ENCODE measurements around the gene ORC1.
A peak's percentile ranks its signal among the peaks of the same experiment; 100 is the strongest.
"Not testable (repeated sequence)": the region's sequence is repeated elsewhere in the genome, so short reads cannot be mapped to it uniquely, and the experiment has no call there.

ORC1 gene

DNA sequence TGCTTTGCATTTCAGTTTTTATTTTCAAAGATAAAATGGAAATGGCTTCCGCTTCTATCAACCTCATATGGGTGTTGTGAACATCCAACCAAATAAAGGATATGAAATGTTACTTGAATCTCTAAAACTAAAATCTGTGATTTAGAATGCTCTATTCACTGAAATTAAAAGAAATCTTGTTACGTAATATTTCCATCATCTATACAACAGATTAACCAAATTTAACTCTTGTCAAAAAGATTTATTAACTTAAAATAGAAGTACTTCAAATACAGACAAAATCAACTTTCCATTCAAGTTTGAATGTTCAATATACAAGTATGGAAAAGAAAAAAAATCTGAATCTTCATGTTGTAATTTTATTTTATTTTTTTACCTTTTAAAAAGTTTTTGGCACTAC lies 18.8 kb upstream of the ORC1 start:
- FAIRE-seq (no peak), DNase-seq (ENCODE audit: insufficient read length) (no peak)
- TF ChIP-seq POLR2AphosphoS5 (IDR thresholded peaks at IDR 0.05; ENCODE audit: low read depth, low read length) (no peak), TAF1 (IDR thresholded peaks at IDR 0.05; ENCODE audit: borderline replicate concordance, low read depth, low read length) (no peak), POLR2A (IDR thresholded peaks at IDR 0.05; ENCODE audit: low read depth, low read length) (no peak)

DNA sequence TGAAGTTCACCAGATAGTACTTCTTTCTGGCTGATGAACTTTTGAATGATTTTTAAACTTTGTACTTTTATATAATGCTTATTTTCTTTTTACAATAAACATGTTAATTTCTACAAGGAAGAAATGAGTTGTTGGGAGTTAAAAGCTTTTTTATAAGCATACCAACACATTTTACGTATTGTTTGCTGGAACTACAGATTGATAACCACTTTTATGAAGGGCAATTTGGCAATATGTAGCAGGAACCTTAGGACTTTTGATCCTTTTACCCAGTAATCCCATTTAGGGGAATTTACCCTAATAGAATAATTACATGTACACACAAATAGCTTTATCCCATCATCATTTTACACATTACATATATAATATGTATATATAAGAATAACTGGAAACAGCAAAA lies 16.5 kb upstream of the ORC1 start:
- no peak for DNase-seq (ENCODE audit: insufficient read length)
- no peak for TF ChIP-seq POLR2AphosphoS5 (IDR thresholded peaks at IDR 0.05; ENCODE audit: low read depth, low read length)
- no peak for TF ChIP-seq POLR2A (IDR thresholded peaks at IDR 0.05; ENCODE audit: low read depth, low read length)
- TF ChIP-seq TAF1 (IDR thresholded peaks at IDR 0.05; ENCODE audit: borderline replicate concordance, low read depth, low read length), result no peak
- no peak for FAIRE-seq

DNA sequence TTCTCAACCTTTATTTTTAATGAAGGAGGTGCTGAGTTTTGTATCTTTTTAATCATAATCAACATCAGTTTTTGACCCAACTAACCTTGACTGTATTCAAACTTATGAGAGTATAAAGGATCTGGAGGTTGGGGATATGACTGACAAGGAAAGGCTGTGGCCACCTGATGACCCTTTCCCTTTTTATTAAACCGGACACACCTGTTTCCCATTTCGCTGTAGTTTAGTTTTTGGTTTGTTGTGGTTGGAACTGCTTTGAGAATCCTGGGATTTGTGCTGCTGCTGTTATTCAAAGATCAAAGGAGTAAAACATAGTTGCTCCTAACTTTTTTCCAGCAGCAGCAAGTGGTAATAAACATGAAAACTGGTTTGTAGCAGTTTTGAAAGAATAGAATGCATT lies 12.6 kb upstream of the ORC1 start:
- DNase-seq (ENCODE audit: insufficient read length) (no peak), FAIRE-seq (no peak)
- TF ChIP-seq POLR2A (IDR thresholded peaks at IDR 0.05; ENCODE audit: low read depth, low read length), result no peak
- TF ChIP-seq TAF1 (IDR thresholded peaks at IDR 0.05; ENCODE audit: borderline replicate concordance, low read depth, low read length), result no peak
- TF ChIP-seq POLR2AphosphoS5 (IDR thresholded peaks at IDR 0.05; ENCODE audit: low read depth, low read length), result no peak

DNA sequence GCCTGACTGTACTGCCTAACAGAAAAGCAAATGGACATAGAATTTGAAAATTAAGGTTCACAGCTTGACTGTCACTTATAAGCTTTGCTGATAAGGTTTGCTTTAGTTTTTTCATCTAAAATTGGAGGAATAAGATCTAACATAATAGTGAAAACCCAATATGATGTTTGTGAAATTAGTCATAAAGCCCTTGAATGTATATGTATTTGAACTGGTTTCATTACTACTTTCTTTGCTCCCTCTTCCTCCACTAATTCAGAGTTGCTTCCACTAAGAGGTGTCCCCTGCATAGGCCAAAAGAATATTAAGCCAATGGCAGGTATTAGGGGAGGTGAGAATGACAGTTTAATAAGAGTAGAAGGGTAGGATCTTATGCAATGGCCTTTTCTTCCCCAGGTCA lies 10.7 kb upstream of the ORC1 start:
- TF ChIP-seq POLR2AphosphoS5 (IDR thresholded peaks at IDR 0.05; ENCODE audit: low read depth, low read length), result no peak
- TF ChIP-seq TAF1 (IDR thresholded peaks at IDR 0.05; ENCODE audit: borderline replicate concordance, low read depth, low read length), result no peak
- TF ChIP-seq POLR2A (IDR thresholded peaks at IDR 0.05; ENCODE audit: low read depth, low read length), result no peak
- FAIRE-seq, result no peak

DNA sequence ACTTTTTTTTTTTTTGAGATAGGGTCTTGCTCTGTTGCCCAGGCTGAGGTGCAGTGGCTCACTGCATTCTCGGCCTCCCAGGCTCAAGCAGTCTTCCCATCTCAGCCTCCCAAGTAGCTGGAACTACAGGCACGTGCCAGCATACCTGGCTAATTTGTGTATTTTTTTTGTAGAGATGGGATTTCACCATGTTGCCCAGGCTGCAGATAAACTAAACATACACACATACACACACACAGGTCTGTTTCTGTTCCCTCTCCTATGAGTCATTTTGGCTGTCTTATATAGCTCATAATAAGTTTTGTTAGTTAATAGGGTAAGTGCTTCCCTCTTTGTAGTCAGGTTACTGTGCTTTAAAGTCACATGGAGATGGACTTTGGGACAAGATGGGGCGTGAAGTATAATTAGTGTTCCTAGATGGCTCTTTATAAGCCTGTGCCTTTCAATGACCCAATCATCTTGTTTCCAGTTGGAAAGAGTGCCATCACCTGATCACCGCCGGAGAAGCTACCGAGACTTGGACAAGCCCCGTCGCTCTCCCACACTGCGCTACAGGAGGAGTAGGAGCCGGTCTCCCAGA lies 9.3 kb upstream of the ORC1 start:
- TF ChIP-seq POLR2AphosphoS5 (IDR thresholded peaks at IDR 0.05; ENCODE audit: low read depth, low read length) (no peak), POLR2A (IDR thresholded peaks at IDR 0.05; ENCODE audit: low read depth, low read length) (no peak), TAF1 (IDR thresholded peaks at IDR 0.05; ENCODE audit: borderline replicate concordance, low read depth, low read length) (no peak)
- DNase-seq (ENCODE audit: insufficient read length) (no peak), FAIRE-seq (no peak)

More for the DNA sequence above, 10.7 kb upstream of the ORC1 start:
- no peak for DNase-seq (ENCODE audit: insufficient read length)

DNA sequence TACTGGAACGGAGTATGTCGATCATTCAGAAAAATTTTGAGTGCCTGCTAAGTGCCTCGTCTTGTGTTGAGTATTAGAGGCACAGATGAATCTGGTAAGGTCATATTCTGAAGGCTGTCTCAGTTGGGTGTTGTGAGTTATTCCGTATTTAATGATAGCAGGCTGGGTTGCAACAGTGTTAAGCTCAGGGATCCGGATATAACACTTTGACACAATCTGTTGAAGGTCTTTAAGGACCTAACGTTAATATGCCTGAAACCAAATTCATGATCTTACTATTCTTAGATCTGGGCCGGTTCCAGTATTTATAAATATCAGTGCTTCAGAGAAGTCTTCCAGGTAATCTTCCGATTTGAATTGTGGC lies 734 bp upstream of the ORC1 start:
- no peak for FAIRE-seq
- TF ChIP-seq TAF1 (IDR thresholded peaks at IDR 0.05; ENCODE audit: borderline replicate concordance, low read depth, low read length) (no peak), POLR2AphosphoS5 (IDR thresholded peaks at IDR 0.05; ENCODE audit: low read depth, low read length) (no peak), POLR2A (IDR thresholded peaks at IDR 0.05; ENCODE audit: low read depth, low read length) (no peak)
- no peak for DNase-seq (ENCODE audit: insufficient read length)

DNA sequence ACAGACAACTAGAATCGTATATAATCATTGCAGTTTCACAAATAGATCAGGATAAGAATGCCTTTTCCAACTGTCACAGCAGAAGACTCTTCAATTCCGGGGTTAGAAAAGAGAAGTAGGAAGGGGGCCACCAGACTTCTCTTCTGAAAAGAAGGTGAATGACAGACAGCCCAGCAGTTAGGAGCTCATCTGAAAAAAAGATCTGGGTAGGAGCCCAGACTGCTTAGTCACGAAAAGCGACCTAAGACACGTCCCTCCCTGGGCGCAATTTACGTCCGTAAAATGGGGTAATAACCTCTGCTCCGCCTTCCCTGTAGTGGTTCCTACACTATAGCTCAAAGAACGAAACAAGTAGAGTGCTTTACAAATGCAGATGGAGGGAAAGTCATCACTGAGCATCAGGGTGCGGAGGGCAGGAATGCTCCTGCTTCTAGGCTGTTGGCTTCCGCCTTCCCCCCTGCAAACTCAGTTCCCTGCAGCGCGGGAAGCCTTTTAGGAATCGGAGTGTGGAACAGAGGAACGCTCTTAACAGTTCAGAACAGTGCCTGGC lies 582 bp downstream of the ORC1 start:
- FAIRE-seq, result peak; percentile 42
- DNase-seq (ENCODE audit: insufficient read length), result peak; percentile 41
- TF ChIP-seq POLR2AphosphoS5 (IDR thresholded peaks at IDR 0.05; ENCODE audit: low read depth, low read length) (no peak), POLR2A (IDR thresholded peaks at IDR 0.05; ENCODE audit: low read depth, low read length) (no peak), TAF1 (IDR thresholded peaks at IDR 0.05; ENCODE audit: borderline replicate concordance, low read depth, low read length) (no peak; the same call in 1 of the 2 replicates)

DNA sequence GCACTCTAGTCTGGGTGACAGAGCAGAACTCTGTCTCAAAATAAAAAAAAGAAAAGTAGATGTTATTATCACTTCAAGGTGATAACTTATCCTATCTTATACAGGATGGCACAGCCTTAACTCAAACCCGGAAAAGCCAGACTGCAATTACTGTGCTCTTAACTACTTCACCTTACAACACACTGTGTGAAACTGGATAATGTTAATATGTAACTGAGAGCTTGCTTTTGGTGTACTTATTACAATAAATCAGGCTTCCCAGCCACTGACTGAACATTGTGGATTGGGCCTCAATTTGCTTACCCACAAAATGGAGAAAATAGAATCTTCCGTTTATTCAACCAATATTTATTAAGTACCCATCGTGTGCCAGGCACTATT lies 1.4 kb downstream of the ORC1 start:
- DNase-seq (ENCODE audit: insufficient read length) (no peak), FAIRE-seq (no peak)
- TF ChIP-seq POLR2AphosphoS5 (IDR thresholded peaks at IDR 0.05; ENCODE audit: low read depth, low read length) (no peak), TAF1 (IDR thresholded peaks at IDR 0.05; ENCODE audit: borderline replicate concordance, low read depth, low read length) (no peak), POLR2A (IDR thresholded peaks at IDR 0.05; ENCODE audit: low read depth, low read length) (no peak)

DNA sequence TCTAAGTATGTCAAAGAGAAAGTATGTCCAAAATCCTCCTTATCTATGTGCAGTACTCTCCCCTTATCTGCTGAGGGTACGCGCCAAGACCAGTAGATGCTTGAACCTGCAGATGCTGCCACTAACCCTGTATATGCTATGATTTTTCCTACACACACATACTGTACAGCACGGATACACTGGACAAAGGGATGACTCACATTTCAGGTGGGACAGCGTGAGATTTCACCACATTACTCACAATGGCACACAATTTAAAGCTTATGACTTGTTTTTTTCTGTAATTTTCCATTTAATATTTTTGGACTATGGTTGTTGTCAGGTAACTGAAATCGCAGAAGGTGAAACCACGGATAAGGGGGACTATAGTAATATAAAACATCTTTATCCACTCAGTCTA lies 4.1 kb downstream of the ORC1 start:
- no peak for FAIRE-seq

DNA sequence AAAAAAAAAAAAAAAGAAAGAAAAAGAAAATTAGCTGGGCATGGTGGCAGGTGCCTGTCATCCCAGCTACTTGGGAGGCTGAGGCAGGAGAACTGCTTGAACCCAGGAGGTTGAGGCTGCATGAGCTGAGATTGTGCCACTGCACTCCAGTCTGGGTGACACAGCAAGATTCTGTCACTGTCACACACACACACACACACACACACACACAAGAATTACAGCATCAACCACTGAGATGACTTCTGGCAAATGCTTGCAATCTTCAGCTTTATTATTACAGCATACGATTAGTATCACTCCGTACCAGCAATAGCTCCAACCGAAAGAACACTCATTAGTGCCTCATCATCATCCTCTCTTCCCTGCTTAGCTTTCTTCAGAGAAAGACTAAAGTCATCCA lies 4.6 kb downstream of the ORC1 start:
- no peak for DNase-seq (ENCODE audit: insufficient read length)
- no peak for TF ChIP-seq TAF1 (IDR thresholded peaks at IDR 0.05; ENCODE audit: borderline replicate concordance, low read depth, low read length)
- no peak for TF ChIP-seq POLR2AphosphoS5 (IDR thresholded peaks at IDR 0.05; ENCODE audit: low read depth, low read length)
- TF ChIP-seq POLR2A (IDR thresholded peaks at IDR 0.05; ENCODE audit: low read depth, low read length), result no peak
- FAIRE-seq, result no peak

More for the DNA sequence above, 4.1 kb downstream of the ORC1 start:
- DNase-seq (ENCODE audit: insufficient read length), result no peak
- no peak for TF ChIP-seq TAF1 (IDR thresholded peaks at IDR 0.05; ENCODE audit: borderline replicate concordance, low read depth, low read length)
- TF ChIP-seq POLR2A (IDR thresholded peaks at IDR 0.05; ENCODE audit: low read depth, low read length), result no peak

DNA sequence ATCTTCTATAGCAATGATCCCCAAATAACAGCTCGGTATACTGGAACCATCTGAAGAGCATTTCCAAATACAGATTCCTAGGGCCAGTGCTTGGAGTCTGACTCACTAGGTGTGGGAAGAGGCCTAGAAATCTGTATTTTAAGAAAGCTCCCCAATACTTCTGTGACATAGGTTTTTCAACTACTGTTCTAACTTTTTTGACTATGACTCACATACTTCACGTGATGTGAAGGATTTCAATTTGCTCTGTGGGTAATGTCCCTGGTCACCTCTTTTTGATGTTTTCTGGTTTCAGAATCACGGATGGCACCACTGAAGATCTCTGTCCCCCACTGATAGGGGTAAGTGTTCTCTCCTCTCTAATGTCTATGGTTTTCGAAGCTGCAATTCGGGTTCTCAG lies 11.0 kb downstream of the ORC1 start:
- no peak for FAIRE-seq
- no peak for TF ChIP-seq TAF1 (IDR thresholded peaks at IDR 0.05; ENCODE audit: borderline replicate concordance, low read depth, low read length)
- DNase-seq (ENCODE audit: insufficient read length), result no peak

DNA sequence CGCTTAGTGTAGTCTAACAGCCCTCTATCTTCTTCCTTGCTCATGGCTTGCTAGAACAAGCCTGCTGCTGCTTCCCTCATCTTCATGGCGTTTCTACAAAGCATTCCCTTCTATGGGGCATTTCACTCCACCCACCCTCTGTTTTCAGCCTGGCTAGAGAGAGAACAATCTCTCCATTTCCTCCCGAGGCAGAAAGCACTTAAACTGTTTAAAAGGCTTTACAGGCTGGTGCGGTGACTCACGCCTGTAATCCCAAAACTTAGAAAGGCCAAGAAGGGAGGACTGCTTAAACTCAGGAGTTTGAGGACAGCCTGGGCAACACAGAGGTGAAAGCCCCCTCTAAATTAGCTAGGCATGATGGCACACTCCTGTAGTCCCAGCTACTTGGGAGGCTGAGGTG lies 17.8 kb downstream of the ORC1 start:
- FAIRE-seq, result no peak
- DNase-seq (ENCODE audit: insufficient read length), result no peak
- TF ChIP-seq POLR2AphosphoS5 (IDR thresholded peaks at IDR 0.05; ENCODE audit: low read depth, low read length) (no peak), POLR2A (IDR thresholded peaks at IDR 0.05; ENCODE audit: low read depth, low read length) (no peak), TAF1 (IDR thresholded peaks at IDR 0.05; ENCODE audit: borderline replicate concordance, low read depth, low read length) (no peak)

DNA sequence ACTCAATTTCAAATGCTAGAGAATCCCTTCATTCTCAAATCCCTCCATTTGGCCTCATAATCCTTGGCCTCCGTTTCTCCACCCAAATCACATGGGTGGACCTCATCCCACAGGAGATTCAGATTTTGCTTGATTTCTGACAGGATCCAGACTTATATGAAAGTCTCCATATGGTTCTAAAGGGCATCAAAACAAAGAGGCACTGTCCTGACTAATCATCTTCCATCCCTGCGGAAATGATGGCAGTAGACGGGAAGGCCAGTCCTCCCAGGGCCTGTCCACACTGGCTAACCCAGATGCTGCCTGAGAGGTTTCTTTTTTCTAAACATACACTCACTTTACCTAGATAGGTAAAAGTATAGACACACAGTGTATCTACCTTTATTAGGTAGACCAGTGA lies 18.8 kb downstream of the ORC1 start:
- TF ChIP-seq TAF1 (IDR thresholded peaks at IDR 0.05; ENCODE audit: borderline replicate concordance, low read depth, low read length), result no peak
- no peak for TF ChIP-seq POLR2A (IDR thresholded peaks at IDR 0.05; ENCODE audit: low read depth, low read length)
- no peak for TF ChIP-seq POLR2AphosphoS5 (IDR thresholded peaks at IDR 0.05; ENCODE audit: low read depth, low read length)
- DNase-seq (ENCODE audit: insufficient read length) (no peak), FAIRE-seq (no peak)

DNA sequence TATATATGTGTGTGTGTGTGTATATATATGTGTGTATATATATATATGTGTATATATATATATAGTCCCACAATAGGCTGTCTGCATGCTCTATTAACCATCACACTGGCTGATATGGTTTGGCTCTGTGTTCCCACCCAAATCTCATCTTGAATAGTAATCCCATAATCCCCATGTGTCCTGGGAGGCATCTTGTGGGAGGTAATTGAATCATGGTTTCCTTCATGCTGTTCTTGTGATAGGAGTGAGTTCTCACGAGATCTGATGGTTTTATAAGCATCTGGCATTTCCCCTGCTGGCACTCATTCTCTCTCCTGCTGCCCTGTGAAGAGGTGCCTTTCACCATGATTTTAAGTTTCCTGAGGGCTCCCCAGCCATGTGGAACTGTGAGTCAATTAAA lies 34.4 kb downstream of the ORC1 start:
- not testable (repeated sequence) for FAIRE-seq; DNase-seq (ENCODE audit: insufficient read length)
